Left lung (tissue), 10 donors: ENCODE measurements around the gene HERPUD2. TPM values are rescaled to one million over a fixed set of nuclear protein-coding genes. Genes with fewer than 3 reads are reported as not detected.

Experiments
- ATAC-seq: fragments of 200-7000 bp; cut with Tn5 transposase; one replicate; pipeline ENCODE4 v1.9.1; 2020; ENCODE audit warnings: moderate library complexity
- DNase-seq, 4 donors: peaks; one replicate each; pipeline ENCODE4 v3.0.0-alpha.2; 2013 to 2020
- H3K27ac ChIP-seq, 2 donors: fragments of 200-600 bp; sonication (generic) in 1 of 2; one replicate each; pipeline versions ENCODE4 v1.5.0 to v1.8.0; 2020 to 2021
- H3K27me3 ChIP-seq, 2 donors: fragments of 200-600 bp; sonication (generic) in 1 of 2; one replicate each; pipeline versions ENCODE4 v1.5.0 to v1.8.0; 2020 to 2021
- H3K36me3 ChIP-seq, 2 donors: fragments of 200-600 bp; sonication (generic) in 1 of 2; one replicate each; pipeline versions ENCODE4 v1.5.0 to v1.8.0; 2020 to 2021
- H3K4me1 ChIP-seq, 2 donors: fragments of 200-600 bp; one replicate each; pipeline ENCODE4 v1.8.0; 2021
- H3K4me3 ChIP-seq, 2 donors: fragments of 200-600 bp; sonication (generic) in 1 of 2; one replicate each; pipeline versions ENCODE4 v1.5.0 to v1.8.0; 2020 to 2021; ENCODE audit warnings: mild to moderate bottlenecking in 1 of 2
- H3K9me3 ChIP-seq, 2 donors: fragments of 200-600 bp; sonication (generic) in 1 of 2; one replicate each; pipeline versions ENCODE4 v1.5.0 to v1.8.0; 2020 to 2021
- intact Hi-C, 2 donors: fragments of 100-400 bp; cut with DNase I; formaldehyde crosslinking; loops; one replicate each; pipeline versions ENCODE4 v1.11.2 to v1.14.2; 2022
- polyA plus RNA-seq, 6 donors: library from polyadenylated mRNA; unstranded; fragments of 120-200 nt; gene quantifications; one replicate each; pipeline ENCODE4 v1.2.1, GENCODE V29; 2013; ENCODE audit not compliant: insufficient read length in 6 of 6
- total RNA-seq, 2 donors: library from RNA; stranded (reverse); fragmentation: NEBNext Ultra II Directional; extraction: Animal tissue kit (Norgen Biotek cat#: 25700); gene quantifications; one replicate each; pipeline ENCODE4 v1.2.1, GENCODE V29; 2021
- TF ChIP-seq, protein P1 (sequence below), 2 donors: fragments of 200-600 bp; sonication (generic) in 1 of 2; IDR thresholded peaks; one replicate each; pipeline versions ENCODE4 v1.5.0 to v1.8.0; 2021; ENCODE audit warnings: antibody characterized with exemption in 2 of 2
- donor health status: DM: no; HTN: yes; CAD: no.
- donor health status: DM: no; HTN: no; CAD: no.

HERPUD2 gene
- total and polyA plus RNA-seq, 8 donors: 31.3 to 45.0 (median 40.8) TPM

DNA sequence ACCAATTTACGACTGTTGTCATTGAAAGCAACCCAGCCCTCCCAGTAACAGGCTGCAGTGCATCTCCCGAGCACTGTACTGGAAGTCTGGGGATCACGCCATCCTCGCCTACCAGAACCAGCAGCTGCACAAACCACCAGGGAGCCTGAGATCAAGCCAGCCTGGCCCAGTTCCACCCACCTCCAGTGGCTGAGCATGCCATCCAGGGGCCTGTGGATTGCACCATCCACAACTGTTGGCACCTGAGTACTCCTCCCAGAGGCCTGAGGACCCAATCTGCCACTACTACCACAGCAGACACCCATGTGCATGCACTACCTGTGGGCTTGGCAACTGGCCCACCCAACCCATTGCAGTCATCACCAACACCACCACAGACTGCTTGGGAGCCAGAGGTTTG, 44.2 kb downstream of the HERPUD2 start:
- intact Hi-C loops: no loop called here

DNA sequence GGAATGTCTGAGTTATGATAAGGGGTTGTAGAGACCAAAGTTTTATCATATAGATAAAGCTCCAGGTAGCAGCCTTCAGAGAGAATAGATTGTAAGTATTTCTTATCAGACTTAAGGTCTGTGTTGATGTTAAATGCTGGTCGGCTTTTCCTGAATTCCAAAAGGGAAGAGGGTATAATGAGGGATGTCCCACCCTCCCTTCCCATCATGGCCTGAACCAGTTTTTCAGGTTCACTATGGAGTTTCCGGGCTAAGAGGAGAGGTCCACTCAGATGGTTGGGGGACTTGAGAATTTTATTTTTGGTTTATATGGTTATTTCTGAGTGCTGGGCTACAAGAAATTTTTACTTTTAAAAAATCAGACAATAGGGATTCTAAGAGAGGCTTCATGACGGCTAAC, 45.2 kb downstream of the HERPUD2 start:
- H3K36me3 ChIP-seq: peaks cover 0 to 14% of the 10 kb centered on the region in 2 donors
- TF ChIP-seq, protein P1, sequence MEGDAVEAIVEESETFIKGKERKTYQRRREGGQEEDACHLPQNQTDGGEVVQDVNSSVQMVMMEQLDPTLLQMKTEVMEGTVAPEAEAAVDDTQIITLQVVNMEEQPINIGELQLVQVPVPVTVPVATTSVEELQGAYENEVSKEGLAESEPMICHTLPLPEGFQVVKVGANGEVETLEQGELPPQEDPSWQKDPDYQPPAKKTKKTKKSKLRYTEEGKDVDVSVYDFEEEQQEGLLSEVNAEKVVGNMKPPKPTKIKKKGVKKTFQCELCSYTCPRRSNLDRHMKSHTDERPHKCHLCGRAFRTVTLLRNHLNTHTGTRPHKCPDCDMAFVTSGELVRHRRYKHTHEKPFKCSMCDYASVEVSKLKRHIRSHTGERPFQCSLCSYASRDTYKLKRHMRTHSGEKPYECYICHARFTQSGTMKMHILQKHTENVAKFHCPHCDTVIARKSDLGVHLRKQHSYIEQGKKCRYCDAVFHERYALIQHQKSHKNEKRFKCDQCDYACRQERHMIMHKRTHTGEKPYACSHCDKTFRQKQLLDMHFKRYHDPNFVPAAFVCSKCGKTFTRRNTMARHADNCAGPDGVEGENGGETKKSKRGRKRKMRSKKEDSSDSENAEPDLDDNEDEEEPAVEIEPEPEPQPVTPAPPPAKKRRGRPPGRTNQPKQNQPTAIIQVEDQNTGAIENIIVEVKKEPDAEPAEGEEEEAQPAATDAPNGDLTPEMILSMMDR (IDR thresholded peaks at IDR 0.05): no peak
- peaks cover 0 to 11% of the 10 kb centered on the region in 2 donors for H3K9me3 ChIP-seq
- H3K4me1 ChIP-seq: peaks cover 12 to 34% of the 10 kb centered on the region in 2 donors
- intact Hi-C loops: no loop called here
- no peak for ATAC-seq
- H3K27ac ChIP-seq: no peak overlapping the region
- peak in 1 of 4 donors; percentile 18 for DNase-seq
- H3K27me3 ChIP-seq: no peaks in the 10 kb centered on the region
- H3K4me3 ChIP-seq: no peak overlapping the region

More for the DNA sequence above, 44.2 kb downstream of the HERPUD2 start:
- Histone ChIP-seq H3K4me3 (no peak overlapping the region), H3K36me3 (peaks cover 0 to 14% of the 10 kb centered on the region in 2 donors), H3K27ac (no peak overlapping the region), H3K9me3 (peaks cover 0 to 11% of the 10 kb centered on the region in 2 donors), H3K27me3 (no peaks in the 10 kb centered on the region), H3K4me1 (peaks cover 12 to 34% of the 10 kb centered on the region in 2 donors)
- ATAC-seq: no peak
- TF ChIP-seq, protein P1 (IDR thresholded peaks at IDR 0.05): no peak
- peak in 1 of 4 donors; percentile 45 for DNase-seq

DNA sequence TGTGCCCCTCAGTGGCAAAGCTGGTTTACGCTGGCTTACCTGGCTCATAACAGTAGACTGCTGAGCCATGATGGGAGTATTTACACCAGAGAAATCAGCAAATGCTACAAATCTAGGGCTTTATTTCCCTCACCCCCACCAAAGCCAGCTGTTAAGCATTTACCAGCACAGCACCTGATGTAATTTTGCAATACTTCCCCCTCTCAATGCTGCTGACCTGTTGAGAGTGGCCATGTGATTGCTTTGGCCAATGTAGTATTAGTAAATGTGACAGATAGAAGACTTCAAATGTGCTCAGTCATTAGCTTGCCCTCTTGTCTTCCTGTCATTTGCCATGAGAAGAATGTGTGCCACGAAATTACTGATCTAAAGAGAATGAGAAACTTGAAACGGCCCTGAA, 46.6 kb downstream of the HERPUD2 start:
- intact Hi-C loops: no loop called here
- TF ChIP-seq, protein P1 (IDR thresholded peaks at IDR 0.05): no peak
- H3K27ac ChIP-seq: peak overlapping the region; percentile 35 to 54
- H3K4me1 ChIP-seq: peaks cover 12 to 34% of the 10 kb centered on the region in 2 donors
- H3K4me3 ChIP-seq: no peak overlapping the region
- peaks cover 0 to 11% of the 10 kb centered on the region in 2 donors for H3K9me3 ChIP-seq
- no peak for DNase-seq
- no peaks in the 10 kb centered on the region for H3K27me3 ChIP-seq
- peak; percentile 70 for ATAC-seq
- peaks cover 0 to 14% of the 10 kb centered on the region in 2 donors for H3K36me3 ChIP-seq

- ATAC-seq: peak; percentile 76
- intact Hi-C loops: no loop called here
- TF ChIP-seq, protein P1 (IDR thresholded peaks at IDR 0.05): no peak
- H3K9me3 ChIP-seq: peaks cover 0 to 2% of the 10 kb centered on the region in 2 donors
- no peaks in the 10 kb centered on the region for H3K27me3 ChIP-seq
- H3K4me3 ChIP-seq: no peak overlapping the region
- peak overlapping the region; percentile 39 to 54 for H3K27ac ChIP-seq
- H3K4me1 ChIP-seq: peaks cover 12 to 34% of the 10 kb centered on the region in 2 donors
- H3K36me3 ChIP-seq: peaks cover 0 to 7% of the 10 kb centered on the region in 2 donors
- DNase-seq: peak in 2 of 4 donors; percentile 18 to 37
Measured at GRCh38 chr7:35647171-35647574, 47.8 kb downstream of the HERPUD2 start.

DNA sequence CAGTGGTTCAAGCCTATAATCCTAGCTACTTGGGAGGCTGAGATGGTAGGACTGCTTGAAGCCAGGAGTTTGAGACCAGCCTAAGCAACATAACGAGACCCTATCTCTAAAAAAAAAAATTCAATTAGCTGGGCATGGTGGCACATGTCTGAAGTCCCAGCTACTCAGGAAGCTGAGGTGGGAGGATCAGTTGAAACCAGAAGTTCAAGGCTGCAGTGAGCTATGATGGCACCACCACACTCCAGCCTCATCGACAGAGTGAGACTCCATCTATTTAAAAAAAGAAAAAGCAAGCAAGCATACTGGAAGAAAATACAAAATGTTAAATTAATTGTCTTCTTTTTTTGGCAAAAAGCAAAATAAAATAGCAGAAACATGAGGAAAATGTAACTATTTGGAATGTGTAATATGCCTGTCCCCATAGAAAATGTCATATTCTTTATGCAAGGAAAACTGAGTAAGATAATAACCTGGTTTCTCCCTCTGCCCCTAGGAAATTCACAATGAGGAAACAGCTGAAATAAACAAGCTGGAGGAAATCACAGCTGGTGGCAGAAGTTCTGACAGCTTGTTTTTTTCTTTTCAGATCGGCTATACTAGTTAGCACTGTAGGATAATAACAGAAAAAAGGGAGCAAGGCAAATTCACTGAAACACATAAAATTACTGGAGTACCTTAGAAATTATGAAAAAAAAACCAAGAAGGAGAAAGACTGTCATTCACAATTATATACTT, 48.5 kb downstream of the HERPUD2 start:
- H3K9me3 ChIP-seq: no peaks in the 10 kb centered on the region
- H3K27me3 ChIP-seq: no peaks in the 10 kb centered on the region
- H3K27ac ChIP-seq: peak overlapping the region; percentile 39 to 54
- H3K4me3 ChIP-seq: no peak overlapping the region
- TF ChIP-seq, protein P1 (IDR thresholded peaks at IDR 0.05): no peak
- H3K36me3 ChIP-seq: peaks cover 0 to 7% of the 10 kb centered on the region in 2 donors
- intact Hi-C loops: no loop called here
- ATAC-seq: peak; percentile 19
- H3K4me1 ChIP-seq: peaks cover 12 to 34% of the 10 kb centered on the region in 2 donors
- peak in 2 of 4 donors; percentile 69 to 81 for DNase-seq
